CD4-positive, alpha-beta T cell (primary cell): ENCODE results near the gene NGFR. TPM values are rescaled to one million over a fixed set of nuclear protein-coding genes. Genes with fewer than 3 reads are reported as not detected.

Experiments used
- ATAC-seq: fragments of 200-7000 bp; cut with Tn5 transposase; one replicate; pipeline ENCODE4 v1.10.0; 2022; ENCODE audit warnings: mild to moderate bottlenecking; ENCODE audit not compliant: poor library complexity
- CTCF ChIA-PET: fragments of 350-600 bp; sonication (Branson Sonifier 250); formaldehyde crosslinking; loops from one replicate; lab custom pipeline; 2021; ENCODE audit warnings: antibody characterized with exemption, inconsistent platforms; lab: Charles Lee
- POLR2A ChIA-PET: fragments of 350-600 bp; sonication (Branson Sonifier 250); formaldehyde crosslinking; loops from one replicate; lab custom pipeline; 2021; ENCODE audit warnings: antibody characterized with exemption, inconsistent platforms; lab: Charles Lee
- DNase-seq, 14 experiments: peaks; one replicate each; pipeline ENCODE4 v3.0.0-alpha.2; 2013 to 2020; ENCODE audit warnings: mixed read lengths in 2 of 14
- H3K27ac ChIP-seq, 2 donors: one replicate each; pipeline versions ENCODE4 v1.5.1 to v1.7.0; 2013; ENCODE audit warnings: low read length in 2 of 2, low read depth in 1 of 2, mild to moderate bottlenecking in 1 of 2
- H3K27me3 ChIP-seq, 2 experiments: 1 replicate in 1 of 2; 2 replicates in 1 of 2; pipeline versions ENCODE4 v1.6.1 to v1.7.0; 2013; ENCODE audit warnings: low read length in 2 of 2, control low read depth in 1 of 2, mild to moderate bottlenecking in 1 of 2, moderate library complexity in 1 of 2; ENCODE audit not compliant: insufficient read depth in 2 of 2, control insufficient read depth in 1 of 2
- H3K36me3 ChIP-seq: one replicate; pipeline ENCODE4 v1.6.1; 2013; ENCODE audit warnings: low read length, control low read depth; ENCODE audit not compliant: insufficient read depth
- H3K4me1 ChIP-seq: one replicate; pipeline ENCODE4 v1.6.1; 2013; ENCODE audit warnings: low read length, control low read depth; ENCODE audit not compliant: insufficient read depth
- H3K4me3 ChIP-seq: one replicate; pipeline ENCODE4 v1.5.1; 2013; ENCODE audit warnings: mild to moderate bottlenecking, low read length, moderate library complexity
- H3K9me3 ChIP-seq, 2 experiments: 1 replicate in 1 of 2; 2 replicates in 1 of 2; pipeline versions ENCODE4 v1.6.1 to v1.7.0; 2013; ENCODE audit warnings: low read length in 2 of 2, mild to moderate bottlenecking in 2 of 2, control low read depth in 1 of 2, moderate library complexity in 1 of 2; ENCODE audit not compliant: control insufficient read depth in 1 of 2, insufficient read depth in 1 of 2
- H3K27ac Mint-ChIP-seq: one replicate; pipeline ENCODE4 v1.8.0; 2020; ENCODE audit warnings: mixed read lengths
- H3K27me3 Mint-ChIP-seq: one replicate; pipeline ENCODE4 v1.8.0; 2021; ENCODE audit warnings: mixed read lengths
- H3K36me3 Mint-ChIP-seq: one replicate; pipeline ENCODE4 v1.8.0; 2021; ENCODE audit warnings: low read depth, mixed read lengths
- H3K4me1 Mint-ChIP-seq: one replicate; pipeline ENCODE4 v1.8.0; 2021; ENCODE audit warnings: low read depth, mixed read lengths
- H3K4me3 Mint-ChIP-seq: one replicate; pipeline ENCODE4 v1.8.0; 2020; ENCODE audit warnings: mild to moderate bottlenecking, mixed read lengths
- H3K9me3 Mint-ChIP-seq: one replicate; pipeline ENCODE4 v1.8.0; 2020; ENCODE audit warnings: mixed read lengths
- CTCF ChIP-seq: fragments of 200-600 bp; IDR thresholded peaks from one replicate; pipeline ENCODE4 v1.8.0; 2022; ENCODE audit warnings: antibody characterized with exemption, mild to moderate bottlenecking
- intact Hi-C, 2 experiments: fragments of 100-400 bp; cut with DNase I in 1 of 2; cut with micrococcal nuclease in 1 of 2; formaldehyde crosslinking; loops; one replicate each; pipeline versions ENCODE4 v1.15.1 to v1.9.0; 2023 to 2025; cut with DNase I, micrococcal nuclease
- total RNA-seq, 174 experiments: library from RNA in 2 of 174; stranded (reverse) in 2 of 174; gene quantifications; one replicate each; pipeline ENCODE4 v1.2.3 and lab custom pipeline; 2021 to 2026

NGFR gene
- total RNA-seq, 2 experiments from 2014 or later = 0.11 to 0.22 TPM

- Histone ChIP-seq H3K27me3 (peaks cover 17 to 29% of the 10 kb centered on the region in 2 experiments), H3K4me3 (no peak overlapping the region), H3K27ac (no peak overlapping the region), H3K9me3 (no peaks in the 10 kb centered on the region), H3K36me3 (no peaks in the 10 kb centered on the region), H3K4me1 (no peaks in the 10 kb centered on the region)
- CTCF ChIA-PET = no interaction called here
- no peak for ATAC-seq
- intact Hi-C loops = no loop called here
- no peak overlapping the region for H3K27ac Mint-ChIP-seq
- DNase-seq = no peak
- peaks cover 67% of the 10 kb centered on the region for H3K27me3 Mint-ChIP-seq
- TF ChIP-seq CTCF = no peak
- H3K4me1 Mint-ChIP-seq = peaks cover 3% of the 10 kb centered on the region
- H3K36me3 Mint-ChIP-seq = no peaks in the 10 kb centered on the region
- POLR2A ChIA-PET = no interaction called here
- no peak overlapping the region for H3K4me3 Mint-ChIP-seq
- no peaks in the 10 kb centered on the region for H3K9me3 Mint-ChIP-seq
These were observed 5.7 kb upstream of the NGFR start for GRCh38 chr17:49489348-49489747.

- DNase-seq = no peak
- no peak overlapping the region for H3K4me3 ChIP-seq
These were observed 4.8 kb upstream of the NGFR start for GRCh38 chr17:49490276-49490675.

GRCh38 chr17:49491192-49491769, 3.8 kb upstream of the NGFR start:
- TF ChIP-seq CTCF = no peak
- H3K27ac Mint-ChIP-seq = no peak overlapping the region
- H3K4me1 Mint-ChIP-seq = peaks cover 18% of the 10 kb centered on the region
- CTCF ChIA-PET = no interaction called here
- intact Hi-C loops = loop anchor here in 1 of 2 experiments (10.0 kb wide), 2 partner anchors 204 to 294 kb away; partner anchors contain the start of gene KAT7
- no peaks in the 10 kb centered on the region for H3K36me3 Mint-ChIP-seq
- ATAC-seq (no peak), DNase-seq (no peak)
- H3K9me3 Mint-ChIP-seq = no peaks in the 10 kb centered on the region
- POLR2A ChIA-PET = no interaction called here
- H3K4me1 ChIP-seq = peaks cover 16% of the 10 kb centered on the region
- no peaks in the 10 kb centered on the region for H3K36me3 ChIP-seq
- peaks cover 10 to 24% of the 10 kb centered on the region in 2 experiments for H3K27me3 ChIP-seq
- no peak overlapping the region for H3K27ac ChIP-seq
- H3K4me3 ChIP-seq = no peak overlapping the region
- H3K27me3 Mint-ChIP-seq = peaks cover 52% of the 10 kb centered on the region
- no peaks in the 10 kb centered on the region for H3K9me3 ChIP-seq
- no peak overlapping the region for H3K4me3 Mint-ChIP-seq

More at GRCh38 chr17:49490276-49490675, 4.8 kb upstream of the NGFR start:
- peaks cover 17 to 28% of the 10 kb centered on the region in 2 experiments for H3K27me3 ChIP-seq
- peaks cover 58% of the 10 kb centered on the region for H3K27me3 Mint-ChIP-seq
- POLR2A ChIA-PET = no interaction called here
- no peak for TF ChIP-seq CTCF
- no peak overlapping the region for H3K27ac ChIP-seq
- H3K36me3 ChIP-seq = no peaks in the 10 kb centered on the region
- ATAC-seq = no peak
- CTCF ChIA-PET = no interaction called here
- no peak overlapping the region for H3K4me3 Mint-ChIP-seq
- no peaks in the 10 kb centered on the region for H3K9me3 ChIP-seq
- no peaks in the 10 kb centered on the region for H3K9me3 Mint-ChIP-seq
- peaks cover 6% of the 10 kb centered on the region for H3K4me1 ChIP-seq
- intact Hi-C loops = loop anchor here in 1 of 2 experiments (10.0 kb wide), 2 partner anchors 205 to 295 kb away; partner anchors contain the start of gene KAT7
- H3K36me3 Mint-ChIP-seq = no peaks in the 10 kb centered on the region
- no peak overlapping the region for H3K27ac Mint-ChIP-seq
- peaks cover 9% of the 10 kb centered on the region for H3K4me1 Mint-ChIP-seq
